ENCODE results near the gene VPS9D1. TPM values are rescaled to one million over a fixed set of nuclear protein-coding genes. Genes with fewer than 3 reads are reported as not detected.

Gene VPS9D1
- polyA plus RNA-seq (2012; ENCODE audit: low read depth, missing spikeins): 2.4 TPM

- no peak for TF ChIP-seq SPI1 (IDR thresholded peaks at IDR 0.05; ENCODE audit: low read depth, low read length)
- TF ChIP-seq TAF1 (IDR thresholded peaks at IDR 0.05; ENCODE audit: low read depth, low read length): peak; percentile 73
- TF ChIP-seq POLR2AphosphoS5 (IDR thresholded peaks at IDR 0.05; ENCODE audit: low read depth, low read length): peak; percentile 37; the same call in 1 of the 2 replicates
- 0 out of 2 replicates have a peak, but pooled peaks have one; percentile 17 for TF ChIP-seq POLR2A (IDR thresholded peaks at IDR 0.05; ENCODE audit: low read depth, low read length)
- TF ChIP-seq POU2F2 (IDR thresholded peaks at IDR 0.05; ENCODE audit: low read depth, low read length): peak; percentile 81
- TF ChIP-seq PAX5 (IDR thresholded peaks at IDR 0.05; ENCODE audit: insufficient read depth, low read length, severe bottlenecking): peak; percentile 64
- FAIRE-seq (peak; percentile 66), DNase-seq (ENCODE audit: insufficient read length, low spot score) (peak; percentile 76)
Measured at GRCh38 chr16:89720813-89721545, at the start of gene VPS9D1, which contains the start of gene ZNF276. VPS9D1 (minus strand) TSS chr16:89720898; CDS start chr16:89720861, 37 bp downstream. ZNF276 (plus strand) TSS chr16:89721537; CDS start chr16:89721641, 104 bp downstream.

GRCh38 chr16:89770367-89770766 lies 49.7 kb upstream of the VPS9D1 start:
- FAIRE-seq (no peak), DNase-seq (ENCODE audit: insufficient read length, low spot score) (no peak)
- TF ChIP-seq PAX5 (IDR thresholded peaks at IDR 0.05; ENCODE audit: insufficient read depth, low read length, severe bottlenecking) (no peak), TAF1 (IDR thresholded peaks at IDR 0.05; ENCODE audit: low read depth, low read length) (no peak), POLR2AphosphoS5 (IDR thresholded peaks at IDR 0.05; ENCODE audit: low read depth, low read length) (no peak), SPI1 (IDR thresholded peaks at IDR 0.05; ENCODE audit: low read depth, low read length) (no peak), POLR2A (IDR thresholded peaks at IDR 0.05; ENCODE audit: low read depth, low read length) (no peak)

GRCh38 chr16:89765292-89765830 lies 44.7 kb upstream of the VPS9D1 start:
- no peak for FAIRE-seq

GRCh38 chr16:89764711-89765201 lies 44.1 kb upstream of the VPS9D1 start:
- FAIRE-seq (peak; percentile 90), DNase-seq (ENCODE audit: insufficient read length, low spot score) (peak; percentile 61)
- TF ChIP-seq PAX5 (IDR thresholded peaks at IDR 0.05; ENCODE audit: insufficient read depth, low read length, severe bottlenecking) (no peak), TAF1 (IDR thresholded peaks at IDR 0.05; ENCODE audit: low read depth, low read length) (peak; percentile 72), POU2F2 (IDR thresholded peaks at IDR 0.05; ENCODE audit: low read depth, low read length) (peak; percentile 73), SPI1 (IDR thresholded peaks at IDR 0.05; ENCODE audit: low read depth, low read length) (peak; percentile 100), POLR2AphosphoS5 (IDR thresholded peaks at IDR 0.05; ENCODE audit: low read depth, low read length) (peak; percentile 33; the same call in 1 of the 2 replicates), POLR2A (IDR thresholded peaks at IDR 0.05; ENCODE audit: low read depth, low read length) (peak; percentile 80)

More at GRCh38 chr16:89765292-89765830, 44.7 kb upstream of the VPS9D1 start:
- DNase-seq (ENCODE audit: insufficient read length, low spot score): no peak
- TF ChIP-seq POU2F2 (IDR thresholded peaks at IDR 0.05; ENCODE audit: low read depth, low read length) (no peak), PAX5 (IDR thresholded peaks at IDR 0.05; ENCODE audit: insufficient read depth, low read length, severe bottlenecking) (no peak), POLR2A (IDR thresholded peaks at IDR 0.05; ENCODE audit: low read depth, low read length) (no peak), SPI1 (IDR thresholded peaks at IDR 0.05; ENCODE audit: low read depth, low read length) (no peak), TAF1 (IDR thresholded peaks at IDR 0.05; ENCODE audit: low read depth, low read length) (no peak), POLR2AphosphoS5 (IDR thresholded peaks at IDR 0.05; ENCODE audit: low read depth, low read length) (no peak)

- DNase-seq (ENCODE audit: insufficient read length, low spot score) (no peak), FAIRE-seq (no peak)
- TF ChIP-seq PAX5 (IDR thresholded peaks at IDR 0.05; ENCODE audit: insufficient read depth, low read length, severe bottlenecking) (no peak), POU2F2 (IDR thresholded peaks at IDR 0.05; ENCODE audit: low read depth, low read length) (no peak), TAF1 (IDR thresholded peaks at IDR 0.05; ENCODE audit: low read depth, low read length) (no peak), POLR2AphosphoS5 (IDR thresholded peaks at IDR 0.05; ENCODE audit: low read depth, low read length) (no peak), SPI1 (IDR thresholded peaks at IDR 0.05; ENCODE audit: low read depth, low read length) (no peak), POLR2A (IDR thresholded peaks at IDR 0.05; ENCODE audit: low read depth, low read length) (no peak)
Measured at GRCh38 chr16:89761304-89761922, 40.7 kb upstream of the VPS9D1 start.

GRCh38 chr16:89759746-89760340 lies 39.1 kb upstream of the VPS9D1 start:
- FAIRE-seq (no peak), DNase-seq (ENCODE audit: insufficient read length, low spot score) (no peak)
- TF ChIP-seq POU2F2 (IDR thresholded peaks at IDR 0.05; ENCODE audit: low read depth, low read length) (no peak), SPI1 (IDR thresholded peaks at IDR 0.05; ENCODE audit: low read depth, low read length) (no peak), TAF1 (IDR thresholded peaks at IDR 0.05; ENCODE audit: low read depth, low read length) (no peak), POLR2A (IDR thresholded peaks at IDR 0.05; ENCODE audit: low read depth, low read length) (no peak), POLR2AphosphoS5 (IDR thresholded peaks at IDR 0.05; ENCODE audit: low read depth, low read length) (no peak), PAX5 (IDR thresholded peaks at IDR 0.05; ENCODE audit: insufficient read depth, low read length, severe bottlenecking) (no peak)

- no peak for TF ChIP-seq POU2F2 (IDR thresholded peaks at IDR 0.05; ENCODE audit: low read depth, low read length)
- peak; percentile 83 for TF ChIP-seq SPI1 (IDR thresholded peaks at IDR 0.05; ENCODE audit: low read depth, low read length)
- TF ChIP-seq TAF1 (IDR thresholded peaks at IDR 0.05; ENCODE audit: low read depth, low read length): no peak
- DNase-seq (ENCODE audit: insufficient read length, low spot score) (no peak), FAIRE-seq (no peak)
Measured at GRCh38 chr16:89749637-89750036, 28.9 kb upstream of the VPS9D1 start.

- DNase-seq (ENCODE audit: insufficient read length, low spot score) (no peak), FAIRE-seq (no peak)
- no peak for TF ChIP-seq TAF1 (IDR thresholded peaks at IDR 0.05; ENCODE audit: low read depth, low read length)
- TF ChIP-seq SPI1 (IDR thresholded peaks at IDR 0.05; ENCODE audit: low read depth, low read length): no peak
- no peak for TF ChIP-seq POLR2A (IDR thresholded peaks at IDR 0.05; ENCODE audit: low read depth, low read length)
- no peak for TF ChIP-seq POU2F2 (IDR thresholded peaks at IDR 0.05; ENCODE audit: low read depth, low read length)
- no peak for TF ChIP-seq POLR2AphosphoS5 (IDR thresholded peaks at IDR 0.05; ENCODE audit: low read depth, low read length)
- no peak for TF ChIP-seq PAX5 (IDR thresholded peaks at IDR 0.05; ENCODE audit: insufficient read depth, low read length, severe bottlenecking)
Measured at GRCh38 chr16:89748921-89749320, 28.2 kb upstream of the VPS9D1 start.

Measured in GM12891 (cell line).